Measurements from ENCODE around the gene SLC24A3. TPM values are rescaled to one million over a fixed set of nuclear protein-coding genes. Genes with fewer than 3 reads are reported as not detected.

The SLC24A3 gene
- total RNA-seq, 4 donors from 2014 or later = 2.3 to 6.9 (median 5.4) TPM

GRCh38 chr20:19696620-19697019 lies 484.2 kb downstream of the SLC24A3 start:
- 85 to 86% methylated on average over 4 of the region's 4 CpGs for WGBS, 2 donors
- TF ChIP-seq POLR2A (IDR thresholded peaks at IDR 0.05) (no peak), CTCF (IDR thresholded peaks at IDR 0.05) (no peak)
- intact Hi-C loops (cut with DNase I; ENCODE audit: low total_unique reads) = loop anchor here (10.0 kb wide), 1 partner anchor 88 kb away; no protein-coding TSS in a partner anchor
- no peak overlapping the region for H3K4me3 ChIP-seq (ENCODE audit: low read depth, poor library complexity, severe bottlenecking)
- DNase-seq (ENCODE audit: low spot score in 2 of 2) = peak in 1 of 2 donors; percentile 53

DNA sequence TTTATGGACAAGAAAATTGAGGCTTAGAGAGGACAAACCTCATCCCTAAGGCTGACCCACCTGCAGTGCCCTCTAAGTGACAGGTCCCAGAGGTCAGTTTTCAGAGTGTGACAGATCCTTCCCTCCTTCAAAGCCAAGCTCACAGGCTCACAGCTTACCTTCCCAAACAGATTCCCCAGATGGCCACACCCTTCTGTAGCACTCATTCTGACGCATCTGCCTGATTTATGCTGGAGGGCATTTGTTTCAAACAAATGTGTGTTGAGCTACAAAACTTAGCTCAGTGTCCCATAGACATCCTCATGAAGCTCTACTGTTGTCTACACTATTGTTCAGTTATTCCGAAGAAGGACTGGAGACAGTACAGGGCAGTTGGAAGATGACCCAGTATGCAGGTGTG lies 485.0 kb downstream of the SLC24A3 start:
- WGBS, 2 donors = 79 to 85% methylated on average over 2 of the region's 2 CpGs
- intact Hi-C loops (cut with DNase I; ENCODE audit: low total_unique reads) = loop anchor here (10.0 kb wide), 1 partner anchor 87 kb away; no protein-coding TSS in a partner anchor
- DNase-seq (ENCODE audit: low spot score in 2 of 2) = peak in 1 of 2 donors; percentile 37
- H3K4me3 ChIP-seq (ENCODE audit: low read depth, poor library complexity, severe bottlenecking) = no peak overlapping the region
- no peak for TF ChIP-seq POLR2A (IDR thresholded peaks at IDR 0.05)
- no peak for TF ChIP-seq CTCF (IDR thresholded peaks at IDR 0.05)

DNA sequence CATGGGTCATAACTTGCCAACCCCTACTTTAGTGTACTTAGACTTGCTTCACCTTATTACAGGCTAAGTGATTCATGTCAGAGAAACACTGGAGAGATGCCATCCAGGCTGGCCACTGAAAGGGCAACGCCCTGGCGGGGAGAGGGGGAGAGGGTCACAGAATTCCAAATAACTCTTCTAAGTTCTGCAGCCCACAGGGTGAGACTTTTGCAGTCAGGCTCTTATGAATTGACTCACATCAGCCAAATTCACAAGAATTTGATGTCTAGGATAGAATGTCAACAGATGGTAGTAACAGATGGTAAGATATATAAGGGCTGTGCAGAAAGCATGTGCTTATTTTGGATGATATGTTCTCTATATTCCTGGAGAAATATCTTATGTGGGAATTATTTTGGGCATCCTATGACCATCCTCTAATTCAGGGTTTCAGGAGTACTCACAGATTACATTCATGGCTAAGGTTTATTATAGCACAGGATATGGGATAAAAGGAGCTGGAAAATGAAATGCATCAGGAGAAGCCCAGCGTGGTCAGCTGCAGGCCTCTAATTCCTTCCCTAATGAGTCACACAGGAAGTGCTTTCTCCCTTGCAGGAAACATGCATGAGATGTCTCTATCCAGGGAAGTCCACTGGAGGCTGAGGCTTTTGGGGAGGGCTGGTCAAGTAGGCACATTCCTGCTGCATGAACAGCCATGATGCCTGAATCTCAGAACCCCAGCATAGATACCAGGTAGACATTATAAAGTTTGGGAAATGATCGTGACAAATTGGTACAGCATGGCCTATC lies 486.9 kb downstream of the SLC24A3 start:
- intact Hi-C loops (cut with DNase I; ENCODE audit: low total_unique reads) = loop anchor here (10.0 kb wide), 1 partner anchor 85 kb away; no protein-coding TSS in a partner anchor
- H3K4me3 ChIP-seq (ENCODE audit: low read depth, poor library complexity, severe bottlenecking) = no peak overlapping the region
- TF ChIP-seq POLR2A (IDR thresholded peaks at IDR 0.05) (no peak), CTCF (IDR thresholded peaks at IDR 0.05) (no peak)
- peak in 1 of 2 donors; percentile 77 for DNase-seq (ENCODE audit: low spot score in 2 of 2)
- 80 to 87% methylated on average over 4 of the region's 4 CpGs for WGBS, 2 donors

- WGBS, 2 donors = 80 to 90% methylated on average over 3 of the region's 3 CpGs
- no peak for TF ChIP-seq CTCF (IDR thresholded peaks at IDR 0.05)
- DNase-seq (ENCODE audit: low spot score in 2 of 2) = peak in 1 of 2 donors; percentile 13
- H3K4me3 ChIP-seq (ENCODE audit: low read depth, poor library complexity, severe bottlenecking) = no peak overlapping the region
- intact Hi-C loops (cut with DNase I; ENCODE audit: low total_unique reads) = no loop called here
Observed at GRCh38 chr20:19701429-19701828, 489.0 kb downstream of the SLC24A3 start.

- DNase-seq (ENCODE audit: low spot score in 2 of 2) = peak in 1 of 2 donors; percentile 32
- no peak overlapping the region for H3K4me3 ChIP-seq (ENCODE audit: low read depth, poor library complexity, severe bottlenecking)
- 87 to 91% methylated on average over 4 of the region's 4 CpGs for WGBS, 2 donors
- TF ChIP-seq CTCF (IDR thresholded peaks at IDR 0.05) (no peak), POLR2A (IDR thresholded peaks at IDR 0.05) (no peak)
- intact Hi-C loops (cut with DNase I; ENCODE audit: low total_unique reads) = no loop called here
Observed at GRCh38 chr20:19706463-19706862, 494.0 kb downstream of the SLC24A3 start.
